SH-SY5Y (cell line): ENCODE data around the gene IFI27L2.

ENCODE experiments used
- GATA2 ChIP-seq: IDR thresholded peaks from 2 replicates; pipeline ENCODE4 v1.6.1; 2011; ENCODE audit warnings: mild to moderate bottlenecking, low read depth, low read length
- GATA3 ChIP-seq: IDR thresholded peaks from 2 replicates; pipeline ENCODE4 v1.6.1; 2011; ENCODE audit warnings: low read depth, mild to moderate bottlenecking, low read length, moderate library complexity

Gene IFI27L2, protein sequence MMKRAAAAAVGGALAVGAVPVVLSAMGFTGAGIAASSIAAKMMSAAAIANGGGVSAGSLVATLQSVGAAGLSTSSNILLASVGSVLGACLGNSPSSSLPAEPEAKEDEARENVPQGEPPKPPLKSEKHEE

DNA sequence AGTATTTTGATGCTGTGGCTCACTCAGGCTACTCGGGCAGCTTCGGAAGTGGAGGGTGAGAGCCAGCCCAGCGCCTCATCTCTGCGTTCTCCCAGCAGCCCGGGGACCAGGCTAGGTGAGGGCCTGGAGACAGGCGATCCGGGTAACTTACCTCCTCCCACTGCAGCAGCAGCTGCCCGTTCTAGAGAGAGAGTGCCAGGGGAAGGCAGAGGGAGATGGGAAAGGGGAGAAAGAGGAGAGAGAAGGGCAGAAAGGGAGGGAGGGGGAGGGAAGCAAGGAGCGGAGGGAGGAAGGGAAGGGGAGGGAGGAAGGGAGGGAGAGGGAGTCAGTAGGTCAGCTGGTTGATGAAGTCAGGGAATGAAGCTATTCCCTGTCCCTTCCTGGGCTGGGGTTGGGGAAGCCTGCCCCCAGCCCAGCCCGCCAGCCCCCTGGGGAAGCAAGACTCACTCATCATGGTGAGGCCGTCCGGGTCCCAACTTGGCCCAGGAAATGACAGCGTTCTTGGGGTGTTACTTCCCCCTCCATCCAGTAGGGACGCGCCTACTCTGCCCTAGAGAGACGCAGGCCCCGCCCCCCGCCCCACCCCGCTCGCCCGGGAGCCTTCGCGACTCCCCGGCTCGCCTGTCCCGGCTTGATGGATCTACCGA is at the start of gene IFI27L2:
Gene IFI27L2 (minus strand): TSS at position 494 of the 647 bp plus-strand sequence. CDS start 40 bp downstream, at position 454.
- no peak for TF ChIP-seq GATA3
- no peak for TF ChIP-seq GATA2

DNA sequence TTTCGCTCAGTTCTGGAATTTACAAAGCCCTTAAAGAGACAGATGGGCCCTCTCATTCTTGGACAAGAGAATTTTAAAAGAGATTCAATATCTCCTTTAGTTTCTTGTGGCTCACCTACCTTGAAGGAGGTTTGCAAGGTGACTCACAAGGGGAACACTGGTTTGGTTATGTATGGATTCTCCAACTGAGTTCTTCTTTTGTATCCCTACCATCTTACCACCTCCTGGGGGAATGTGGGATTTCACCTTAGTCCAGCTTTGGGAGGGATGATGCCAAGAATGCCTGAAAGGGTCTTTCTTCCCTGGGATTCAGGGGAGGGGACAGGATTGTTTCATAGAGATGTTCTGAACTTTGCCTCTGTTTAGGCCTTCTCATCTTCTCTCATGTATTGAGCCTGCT is 48.4 kb upstream of the IFI27L2 start:
- TF ChIP-seq GATA3 = no peak

DNA sequence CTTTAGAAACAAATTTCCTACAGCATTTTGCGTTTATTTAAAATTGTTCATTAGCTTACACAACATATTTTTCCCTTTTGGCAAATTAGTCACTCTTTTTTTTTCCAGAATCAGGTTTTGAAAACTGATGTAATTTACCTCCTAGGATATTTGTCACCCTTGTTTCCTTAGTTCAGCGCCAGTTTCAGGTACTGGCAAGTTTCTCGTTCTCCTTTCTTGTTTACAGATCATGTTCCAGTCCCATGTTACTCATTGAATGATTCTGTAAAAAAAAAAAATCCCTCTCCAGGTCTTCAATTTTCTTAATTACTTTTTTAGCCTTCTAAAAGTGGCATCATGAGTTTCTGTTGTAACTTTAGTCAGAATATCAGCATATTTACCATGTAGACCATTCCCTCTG is 47.4 kb upstream of the IFI27L2 start:
- no peak for TF ChIP-seq GATA3
- TF ChIP-seq GATA2 = no peak

DNA sequence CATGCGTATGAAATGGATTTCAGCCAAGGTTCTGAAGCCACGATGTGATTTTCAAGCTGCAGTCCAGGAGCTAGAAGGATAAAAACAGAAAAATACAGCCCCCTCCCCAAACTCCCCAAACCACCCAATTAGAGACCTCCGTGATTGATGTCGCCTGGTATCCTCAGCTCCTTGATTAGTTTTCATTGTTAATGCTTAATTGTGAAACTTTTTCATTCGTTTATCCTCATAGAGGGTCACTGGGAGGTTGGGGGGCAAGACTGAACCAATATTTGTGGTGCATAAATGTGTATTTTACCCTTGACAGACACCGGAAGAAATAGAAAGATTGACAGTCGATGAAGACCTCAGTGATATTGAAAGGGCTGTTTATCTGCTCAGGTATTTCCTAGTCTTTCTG is 46.3 kb upstream of the IFI27L2 start:
- no peak for TF ChIP-seq GATA3
- no peak for TF ChIP-seq GATA2

DNA sequence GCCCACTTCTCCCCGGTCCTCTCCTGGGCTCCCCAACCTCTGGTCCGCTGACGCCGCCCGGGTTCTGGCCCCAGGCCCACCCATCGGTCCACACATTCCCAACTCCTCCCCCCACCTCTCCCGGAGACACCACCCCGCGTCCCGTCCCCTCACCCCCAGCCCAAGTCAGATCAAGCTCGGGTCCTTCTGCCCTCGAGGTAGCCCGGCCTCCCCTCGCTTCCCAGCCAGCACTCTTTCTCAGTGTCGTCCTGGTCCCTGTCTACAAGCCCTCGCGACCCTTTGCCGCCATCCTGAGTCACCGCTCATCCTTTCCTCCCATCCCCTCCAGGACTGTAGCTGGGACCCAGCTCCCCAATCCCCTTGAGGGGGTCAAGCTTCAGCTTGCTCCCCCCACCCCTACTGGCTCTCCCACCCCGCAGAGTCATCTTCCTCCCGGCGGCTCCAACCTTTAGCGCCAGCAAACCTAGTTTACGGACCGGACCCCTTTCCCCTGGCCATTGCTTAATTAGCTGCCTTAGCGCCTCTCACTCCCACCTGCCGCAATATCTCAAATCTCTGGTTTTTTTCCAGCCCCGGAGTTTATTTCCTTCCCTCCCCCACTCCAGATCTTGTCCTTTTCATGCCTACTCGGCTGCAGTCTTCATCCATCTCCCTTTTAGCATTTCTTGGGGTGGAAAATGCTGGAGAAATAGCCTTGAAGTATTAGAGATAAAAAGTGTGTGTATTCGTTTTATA is 45.8 kb upstream of the IFI27L2 start:
- TF ChIP-seq GATA3 (no peak), GATA2 (no peak)

DNA sequence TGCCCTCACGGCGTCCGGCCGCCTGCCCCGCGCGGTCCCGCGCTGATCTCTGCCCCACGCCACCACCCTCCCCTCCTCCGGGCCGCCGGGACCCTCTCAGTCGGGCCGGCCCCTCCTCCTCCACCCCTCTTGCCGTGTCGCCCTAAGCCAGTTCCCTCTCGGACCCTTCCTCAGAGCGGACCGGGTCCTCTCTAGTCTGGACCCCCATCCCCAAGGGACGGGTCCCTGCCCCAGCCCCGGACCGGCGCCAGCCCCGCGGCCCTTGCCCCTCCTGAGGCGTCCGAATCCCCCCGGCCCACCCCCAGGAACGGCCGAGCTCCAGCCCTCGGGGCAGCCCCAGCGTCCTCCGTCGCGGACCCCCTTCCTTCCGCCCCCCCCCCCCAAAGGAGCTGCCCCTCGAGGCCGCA is 45.2 kb upstream of the IFI27L2 start:
- TF ChIP-seq GATA3 (no peak), GATA2 (no peak)

DNA sequence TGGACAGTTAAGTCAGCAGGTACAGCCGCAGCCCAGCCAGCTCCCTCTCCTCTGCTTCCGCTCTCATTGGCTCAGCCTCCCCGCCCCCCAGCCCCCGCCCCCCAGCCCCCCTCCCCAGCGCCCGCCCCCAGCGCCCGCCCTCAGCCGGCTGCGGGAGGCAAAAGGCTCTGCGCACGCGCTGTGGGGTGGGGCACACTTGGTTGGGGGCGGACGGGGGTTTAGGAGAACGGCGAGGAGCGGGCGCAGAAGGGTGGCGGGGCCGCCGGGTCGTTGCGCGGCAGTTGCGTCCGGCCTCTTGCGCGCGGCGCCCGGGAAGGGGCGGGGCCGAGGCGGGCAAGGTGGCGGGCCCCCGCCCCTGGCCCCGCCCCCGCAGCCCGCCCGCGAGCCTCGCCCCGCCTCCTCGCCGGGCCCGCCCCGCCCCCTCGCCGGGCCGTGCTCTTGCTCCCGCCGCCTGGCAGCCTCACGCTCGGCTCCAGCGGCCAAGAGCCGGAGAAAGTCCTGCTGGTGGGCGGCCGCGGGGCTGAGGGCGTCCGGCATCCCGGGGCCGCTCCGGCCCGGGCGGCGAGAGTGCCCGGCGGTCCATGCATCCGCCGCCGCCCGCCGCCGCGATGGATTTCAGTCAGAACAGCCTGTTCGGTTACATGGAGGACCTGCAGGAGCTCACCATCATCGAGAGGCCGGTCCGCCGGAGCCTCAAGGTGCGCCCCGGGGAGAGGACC is 44.6 kb upstream of the IFI27L2 start, which contains the start of gene PPP4R4:
Gene PPP4R4 (plus strand): TSS at position 438 of the 719 bp plus-strand sequence. CDS start 144 bp downstream, at position 582.
- TF ChIP-seq GATA2 (no peak), GATA3 (no peak)

DNA sequence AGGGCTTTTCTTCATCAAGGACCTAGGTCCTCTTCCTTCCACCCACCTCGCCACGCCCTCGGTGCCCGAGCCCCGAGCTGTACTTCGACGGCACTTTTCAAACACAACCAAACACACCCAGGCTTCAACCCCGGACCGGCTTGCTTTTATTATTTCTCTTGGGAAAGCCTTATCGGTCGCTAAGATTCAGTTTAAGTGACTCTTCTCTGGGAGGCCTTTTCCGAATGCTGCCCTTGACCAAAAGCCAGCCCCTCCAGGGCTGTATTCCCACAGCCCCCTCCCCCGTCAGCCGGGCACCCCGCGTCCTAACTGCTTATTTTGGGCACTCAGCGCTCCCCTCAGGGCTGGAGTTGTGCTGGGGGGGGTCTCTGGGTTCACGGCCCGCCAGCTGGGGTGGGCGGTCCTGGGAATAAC is 44.1 kb upstream of the IFI27L2 start:
- TF ChIP-seq GATA2 = no peak
- no peak for TF ChIP-seq GATA3

DNA sequence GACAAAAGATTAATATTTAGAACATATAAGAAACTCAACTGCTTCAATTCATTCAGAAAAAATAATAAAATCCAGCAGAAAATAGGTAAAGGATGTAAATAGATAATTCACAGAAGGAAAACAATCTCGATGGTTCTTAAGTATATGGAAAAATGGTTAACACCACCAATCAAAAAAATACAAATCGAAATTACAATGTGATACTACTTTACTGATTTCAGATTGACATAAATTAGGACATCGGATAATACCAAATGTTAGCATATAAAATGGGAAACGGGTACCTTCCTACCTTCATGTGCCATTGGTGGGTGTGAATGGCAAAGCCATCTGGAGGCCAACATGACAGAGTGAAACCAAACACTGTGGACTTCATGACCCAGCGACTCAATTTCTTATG is 43.1 kb upstream of the IFI27L2 start:
- TF ChIP-seq GATA2 (no peak), GATA3 (no peak)

DNA sequence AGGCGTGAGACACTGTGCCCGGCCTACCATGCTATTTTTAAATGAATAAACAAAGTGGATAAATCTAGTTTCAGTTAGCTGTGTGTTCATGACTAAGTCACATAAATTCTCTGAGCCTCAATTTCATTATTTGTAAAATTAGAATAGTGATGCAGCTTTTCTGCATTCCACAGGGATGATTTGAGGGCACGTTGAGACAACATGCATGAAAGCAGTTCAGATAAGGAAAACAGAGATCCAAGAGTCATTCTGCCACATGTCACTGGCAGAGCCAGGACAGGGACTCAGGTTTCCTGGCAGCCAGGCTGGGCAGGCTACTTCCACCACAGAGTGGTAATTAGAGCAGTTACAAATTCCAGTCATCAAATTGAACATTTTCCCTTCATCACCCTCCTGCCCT is 41.8 kb upstream of the IFI27L2 start:
- TF ChIP-seq GATA3 (no peak), GATA2 (no peak)

DNA sequence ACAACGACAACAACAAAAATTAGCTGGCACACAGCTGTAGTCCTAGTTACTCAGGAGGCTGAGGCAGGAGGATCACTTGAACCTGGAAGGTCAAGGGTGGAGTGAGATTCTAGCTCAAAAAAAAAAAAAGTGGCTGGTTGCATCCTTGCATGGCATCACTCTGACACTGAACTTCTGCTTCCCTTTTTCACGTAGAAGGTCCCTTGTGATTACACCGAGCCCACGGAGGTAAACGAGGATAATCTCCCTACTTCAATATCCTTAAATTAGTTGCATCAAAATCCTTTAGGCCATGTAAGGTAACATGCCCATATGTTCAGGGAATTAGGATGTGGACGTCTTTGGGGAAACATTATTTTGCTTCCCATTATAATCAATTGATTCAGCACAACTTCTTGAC is 40.7 kb upstream of the IFI27L2 start:
- TF ChIP-seq GATA3 = no peak
- TF ChIP-seq GATA2 = no peak

DNA sequence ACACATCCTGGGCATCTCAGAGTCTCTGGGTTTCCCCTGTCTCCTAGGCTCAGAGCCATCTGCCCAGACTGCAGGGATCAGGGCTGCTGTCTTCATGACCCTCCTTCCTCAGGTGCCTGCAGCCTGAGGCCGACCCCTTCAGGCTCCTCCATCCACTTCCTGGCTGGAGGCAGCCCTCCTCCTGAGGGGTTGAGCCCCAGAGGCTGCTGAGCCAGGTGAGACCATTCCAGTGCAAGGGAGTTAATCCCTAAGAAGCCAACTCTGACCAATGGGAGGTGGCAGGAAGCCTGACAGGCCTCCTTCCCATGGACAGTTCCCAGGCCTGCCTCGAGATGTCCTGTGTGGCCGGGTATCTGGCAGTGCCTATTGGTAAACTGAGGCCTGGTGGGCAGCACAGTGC is 36.3 kb upstream of the IFI27L2 start:
- TF ChIP-seq GATA3 (no peak), GATA2 (no peak)

DNA sequence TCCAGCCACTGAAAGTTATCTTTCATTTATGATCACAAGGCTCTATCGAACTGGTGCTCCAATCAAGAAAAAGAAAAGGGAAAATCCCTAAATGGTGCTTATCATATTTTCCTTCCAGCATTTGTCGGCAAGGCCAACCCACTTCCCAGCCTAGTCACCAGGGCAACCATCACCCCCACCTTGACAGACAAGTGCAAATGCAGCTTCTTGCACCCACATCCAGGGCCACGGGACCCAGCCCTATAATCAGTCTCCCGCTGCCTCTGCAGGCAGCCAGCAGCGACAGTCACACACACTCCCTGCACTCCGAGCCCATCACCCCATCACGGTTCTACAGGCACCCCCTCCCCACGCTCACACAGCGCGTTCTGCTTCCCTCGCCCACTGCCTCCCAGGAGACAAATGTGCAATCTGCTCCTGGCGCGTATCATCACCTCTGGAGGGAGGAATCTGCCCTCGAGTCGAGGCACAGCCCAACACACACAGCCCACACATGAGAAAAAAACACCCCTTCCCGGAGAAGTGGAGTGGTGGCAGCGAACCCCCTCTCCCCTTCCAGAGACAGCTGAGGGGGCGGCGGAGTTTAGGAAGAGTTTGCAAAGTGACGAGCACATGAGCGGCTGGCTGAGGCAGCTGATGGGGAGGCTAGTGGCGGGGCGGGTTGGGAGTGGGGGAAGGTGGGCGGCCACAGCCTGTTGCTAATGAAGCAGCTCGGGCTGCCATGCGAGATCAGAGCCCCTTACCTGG is 35.5 kb upstream of the IFI27L2 start:
- TF ChIP-seq GATA2 (no peak), GATA3 (no peak)

DNA sequence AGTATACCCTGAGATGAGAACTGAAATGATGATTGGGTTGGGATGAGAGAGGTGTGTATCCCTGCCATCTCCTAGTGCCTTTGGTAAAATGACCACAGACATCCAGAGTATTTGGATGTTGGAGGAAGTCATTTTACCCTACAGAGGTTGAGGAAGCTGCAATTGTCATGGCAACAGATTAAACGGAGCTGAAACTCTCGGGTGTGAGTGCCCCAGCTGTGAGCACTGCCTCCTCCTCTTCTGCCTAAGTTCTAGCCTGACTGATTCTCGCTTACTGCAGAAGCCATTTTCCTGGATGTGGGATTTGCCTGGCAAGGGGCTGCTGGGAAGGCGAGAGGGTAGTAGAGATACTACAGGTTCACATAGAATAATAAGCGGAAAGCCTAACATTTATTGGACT is 34.4 kb upstream of the IFI27L2 start:
- TF ChIP-seq GATA3 = no peak
- no peak for TF ChIP-seq GATA2

DNA sequence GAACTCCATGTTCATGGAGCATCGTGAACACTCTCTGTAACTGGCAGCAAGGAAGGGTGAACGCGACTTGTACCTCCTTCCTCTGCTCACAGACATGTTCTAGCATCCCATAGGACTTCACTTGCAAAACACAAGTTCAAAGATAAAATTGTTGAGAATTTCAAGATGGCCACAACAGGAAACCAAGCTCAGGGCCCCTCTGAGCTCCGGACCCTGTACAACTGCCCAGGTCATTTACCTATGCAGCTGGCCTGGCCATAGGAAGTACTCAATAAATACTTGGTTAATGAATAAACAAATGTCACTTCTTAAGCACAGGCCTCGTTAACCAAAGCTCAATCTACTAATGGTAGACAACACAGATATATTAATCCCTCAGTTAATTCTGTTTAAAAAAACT is 33.1 kb upstream of the IFI27L2 start:
- no peak for TF ChIP-seq GATA2
- no peak for TF ChIP-seq GATA3

DNA sequence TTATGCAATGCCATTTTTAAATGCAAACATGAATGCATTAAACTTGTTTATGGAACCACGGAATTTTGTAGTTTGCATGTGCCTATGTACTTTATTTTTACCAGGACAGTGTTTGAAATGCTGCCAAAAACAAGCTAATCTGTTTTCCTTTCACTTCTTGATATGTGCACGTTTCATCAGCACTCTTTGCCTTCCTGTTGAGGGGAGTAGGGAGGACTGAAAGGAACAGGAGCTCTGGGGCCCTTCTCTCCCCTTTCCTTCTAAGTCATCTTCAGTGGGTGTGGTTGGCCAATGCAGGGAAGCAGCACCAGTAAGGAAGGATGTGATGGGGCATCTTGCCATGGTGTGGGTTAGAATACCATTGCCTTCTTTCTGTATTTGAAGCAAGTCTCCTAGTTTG is 32.6 kb upstream of the IFI27L2 start:
- no peak for TF ChIP-seq GATA3
- no peak for TF ChIP-seq GATA2
